ENCODE results near the gene PTPRM.

DNA sequence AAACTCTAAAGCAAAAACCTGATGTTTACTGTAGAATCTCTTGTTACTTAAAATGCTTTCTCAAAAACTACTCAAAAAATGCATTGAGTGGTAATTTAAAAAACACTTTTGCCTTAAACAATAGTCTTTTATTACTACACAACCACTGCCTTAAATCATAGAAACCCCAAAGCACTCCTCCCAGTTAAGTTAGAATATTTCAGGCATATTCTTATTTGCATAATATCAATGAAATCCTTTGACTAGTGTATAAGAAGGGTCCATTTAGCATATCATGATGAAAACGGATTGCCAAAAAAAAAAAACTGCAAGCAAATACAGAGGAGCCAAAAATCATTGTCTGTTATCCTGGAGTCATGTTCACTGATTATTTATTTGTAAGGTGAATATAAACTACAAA, 119.2 kb downstream of the PTPRM start:
- TF ChIP-seq, protein P1, sequence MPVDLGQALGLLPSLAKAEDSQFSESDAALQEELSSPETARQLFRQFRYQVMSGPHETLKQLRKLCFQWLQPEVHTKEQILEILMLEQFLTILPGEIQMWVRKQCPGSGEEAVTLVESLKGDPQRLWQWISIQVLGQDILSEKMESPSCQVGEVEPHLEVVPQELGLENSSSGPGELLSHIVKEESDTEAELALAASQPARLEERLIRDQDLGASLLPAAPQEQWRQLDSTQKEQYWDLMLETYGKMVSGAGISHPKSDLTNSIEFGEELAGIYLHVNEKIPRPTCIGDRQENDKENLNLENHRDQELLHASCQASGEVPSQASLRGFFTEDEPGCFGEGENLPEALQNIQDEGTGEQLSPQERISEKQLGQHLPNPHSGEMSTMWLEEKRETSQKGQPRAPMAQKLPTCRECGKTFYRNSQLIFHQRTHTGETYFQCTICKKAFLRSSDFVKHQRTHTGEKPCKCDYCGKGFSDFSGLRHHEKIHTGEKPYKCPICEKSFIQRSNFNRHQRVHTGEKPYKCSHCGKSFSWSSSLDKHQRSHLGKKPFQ (tag by site-specific recombination; IDR thresholded peaks at IDR 0.05), result no peak
- TF ChIP-seq, protein P2, sequence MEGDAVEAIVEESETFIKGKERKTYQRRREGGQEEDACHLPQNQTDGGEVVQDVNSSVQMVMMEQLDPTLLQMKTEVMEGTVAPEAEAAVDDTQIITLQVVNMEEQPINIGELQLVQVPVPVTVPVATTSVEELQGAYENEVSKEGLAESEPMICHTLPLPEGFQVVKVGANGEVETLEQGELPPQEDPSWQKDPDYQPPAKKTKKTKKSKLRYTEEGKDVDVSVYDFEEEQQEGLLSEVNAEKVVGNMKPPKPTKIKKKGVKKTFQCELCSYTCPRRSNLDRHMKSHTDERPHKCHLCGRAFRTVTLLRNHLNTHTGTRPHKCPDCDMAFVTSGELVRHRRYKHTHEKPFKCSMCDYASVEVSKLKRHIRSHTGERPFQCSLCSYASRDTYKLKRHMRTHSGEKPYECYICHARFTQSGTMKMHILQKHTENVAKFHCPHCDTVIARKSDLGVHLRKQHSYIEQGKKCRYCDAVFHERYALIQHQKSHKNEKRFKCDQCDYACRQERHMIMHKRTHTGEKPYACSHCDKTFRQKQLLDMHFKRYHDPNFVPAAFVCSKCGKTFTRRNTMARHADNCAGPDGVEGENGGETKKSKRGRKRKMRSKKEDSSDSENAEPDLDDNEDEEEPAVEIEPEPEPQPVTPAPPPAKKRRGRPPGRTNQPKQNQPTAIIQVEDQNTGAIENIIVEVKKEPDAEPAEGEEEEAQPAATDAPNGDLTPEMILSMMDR (tag by site-specific recombination; IDR thresholded peaks at IDR 0.05), result no peak
- TF ChIP-seq ZNF140 (tag by site-specific recombination; IDR thresholded peaks at IDR 0.05) (no peak), ZNF157 (tag by site-specific recombination; IDR thresholded peaks at IDR 0.05) (no peak), ZBTB1 (tag by site-specific recombination; IDR thresholded peaks at IDR 0.05) (no peak), ZNF132 (tag by site-specific recombination; IDR thresholded peaks at IDR 0.05; ENCODE audit: borderline replicate concordance) (no peak)
- TF ChIP-seq, protein P3, sequence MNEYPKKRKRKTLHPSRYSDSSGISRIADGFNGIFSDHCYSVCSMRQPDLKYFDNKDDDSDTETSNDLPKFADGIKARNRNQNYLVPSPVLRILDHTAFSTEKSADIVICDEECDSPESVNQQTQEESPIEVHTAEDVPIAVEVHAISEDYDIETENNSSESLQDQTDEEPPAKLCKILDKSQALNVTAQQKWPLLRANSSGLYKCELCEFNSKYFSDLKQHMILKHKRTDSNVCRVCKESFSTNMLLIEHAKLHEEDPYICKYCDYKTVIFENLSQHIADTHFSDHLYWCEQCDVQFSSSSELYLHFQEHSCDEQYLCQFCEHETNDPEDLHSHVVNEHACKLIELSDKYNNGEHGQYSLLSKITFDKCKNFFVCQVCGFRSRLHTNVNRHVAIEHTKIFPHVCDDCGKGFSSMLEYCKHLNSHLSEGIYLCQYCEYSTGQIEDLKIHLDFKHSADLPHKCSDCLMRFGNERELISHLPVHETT (tag by site-specific recombination; IDR thresholded peaks at IDR 0.05), result no peak
- TF ChIP-seq, protein P4, sequence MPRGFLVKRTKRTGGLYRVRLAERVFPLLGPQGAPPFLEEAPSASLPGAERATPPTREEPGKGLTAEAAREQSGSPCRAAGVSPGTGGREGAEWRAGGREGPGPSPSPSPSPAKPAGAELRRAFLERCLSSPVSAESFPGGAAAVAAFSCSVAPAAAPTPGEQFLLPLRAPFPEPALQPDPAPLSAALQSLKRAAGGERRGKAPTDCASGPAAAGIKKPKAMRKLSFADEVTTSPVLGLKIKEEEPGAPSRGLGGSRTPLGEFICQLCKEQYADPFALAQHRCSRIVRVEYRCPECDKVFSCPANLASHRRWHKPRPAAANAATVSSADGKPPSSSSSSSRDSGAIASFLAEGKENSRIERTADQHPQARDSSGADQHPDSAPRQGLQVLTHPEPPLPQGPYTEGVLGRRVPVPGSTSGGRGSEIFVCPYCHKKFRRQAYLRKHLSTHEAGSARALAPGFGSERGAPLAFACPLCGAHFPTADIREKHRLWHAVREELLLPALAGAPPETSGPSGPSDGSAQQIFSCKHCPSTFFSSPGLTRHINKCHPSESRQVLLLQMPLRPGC (tag by site-specific recombination; IDR thresholded peaks at IDR 0.05), result no peak

Data from HEK293 (cell line).